Activated gamma-delta T cell (primary cell): ENCODE results near the gene KIAA1755.
"Not testable (repeated sequence)": the region's sequence is repeated elsewhere in the genome, so short reads cannot be mapped to it uniquely, and the experiment has no call there.

Source experiments
- DNase-seq: peaks from one replicate; lab custom pipeline; 2025; lab: John Stamatoyannopoulos, UW

Gene KIAA1755

DNA sequence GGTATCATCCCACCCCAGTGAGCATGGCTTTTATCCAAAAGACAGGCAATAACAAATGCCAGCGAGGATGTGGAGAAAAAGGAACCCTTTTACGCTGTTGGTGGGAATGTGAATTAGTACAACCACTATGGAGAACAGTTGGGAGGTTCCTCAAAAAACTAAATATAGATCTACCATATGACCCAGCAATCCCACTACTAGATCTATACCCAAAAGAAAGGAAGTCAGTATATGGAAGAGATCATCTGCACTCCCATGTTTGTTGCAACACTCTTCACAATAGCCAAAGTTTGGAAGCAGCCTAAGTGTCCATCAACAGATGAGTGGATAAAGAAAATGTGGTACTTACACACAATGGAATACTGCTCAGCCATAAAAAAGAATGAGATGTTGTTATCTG, 5.9 kb upstream of the KIAA1755 start:
- no peak for DNase-seq

DNA sequence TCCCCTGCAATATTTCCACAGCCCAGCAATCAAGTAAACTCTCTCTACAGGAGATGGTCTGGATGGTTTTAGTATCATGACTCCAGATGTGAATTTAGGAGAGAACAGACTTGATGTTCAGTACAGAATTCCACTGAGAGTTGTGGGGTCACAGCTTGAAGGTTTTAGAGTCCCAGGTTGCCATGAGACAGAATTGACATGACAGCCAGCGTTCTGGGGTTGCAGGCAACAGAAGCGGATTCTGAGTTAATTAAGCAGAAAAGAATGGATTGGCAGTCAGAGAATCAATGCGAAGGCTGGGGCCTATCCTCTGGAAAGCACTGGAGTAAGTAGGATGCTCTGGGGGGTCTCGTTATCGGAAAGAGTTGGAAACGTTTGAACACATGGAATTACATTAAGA, 2.4 kb upstream of the KIAA1755 start:
- DNase-seq = no peak

DNA sequence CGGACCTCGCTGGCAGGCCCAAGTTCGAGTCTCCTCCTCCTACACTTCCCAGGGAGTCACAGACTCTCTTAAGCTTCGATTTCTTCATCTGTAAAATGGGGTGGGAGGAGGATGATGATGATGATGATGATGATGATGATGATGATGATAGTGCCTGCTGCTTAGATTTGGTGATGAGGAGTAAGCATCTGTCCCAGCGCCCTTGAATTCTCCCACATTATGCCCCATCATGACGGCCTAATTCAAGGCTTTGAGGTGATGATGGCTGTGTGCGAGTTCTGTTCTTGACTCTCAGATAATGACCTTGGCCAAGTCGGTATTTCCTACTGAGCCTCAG, 487 bp upstream of the KIAA1755 start:
- no peak for DNase-seq

DNA sequence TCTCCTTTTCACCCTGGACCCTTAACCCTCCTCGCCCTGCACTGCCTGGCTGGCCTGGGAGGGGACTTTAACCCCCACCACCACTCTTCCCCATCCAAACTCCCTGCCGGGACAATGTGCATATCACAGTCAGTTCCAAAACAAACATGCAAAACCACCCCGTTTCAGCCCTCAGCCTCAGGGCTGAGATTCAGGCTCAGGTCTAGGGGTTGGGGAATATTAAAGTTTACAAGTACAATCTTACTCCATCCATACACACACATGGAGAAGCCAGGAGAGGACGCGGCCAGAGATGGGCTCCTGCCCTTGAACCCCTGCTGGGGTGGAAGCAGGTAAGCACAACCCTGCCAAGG, 534 bp downstream of the KIAA1755 start:
- no peak for DNase-seq

DNA sequence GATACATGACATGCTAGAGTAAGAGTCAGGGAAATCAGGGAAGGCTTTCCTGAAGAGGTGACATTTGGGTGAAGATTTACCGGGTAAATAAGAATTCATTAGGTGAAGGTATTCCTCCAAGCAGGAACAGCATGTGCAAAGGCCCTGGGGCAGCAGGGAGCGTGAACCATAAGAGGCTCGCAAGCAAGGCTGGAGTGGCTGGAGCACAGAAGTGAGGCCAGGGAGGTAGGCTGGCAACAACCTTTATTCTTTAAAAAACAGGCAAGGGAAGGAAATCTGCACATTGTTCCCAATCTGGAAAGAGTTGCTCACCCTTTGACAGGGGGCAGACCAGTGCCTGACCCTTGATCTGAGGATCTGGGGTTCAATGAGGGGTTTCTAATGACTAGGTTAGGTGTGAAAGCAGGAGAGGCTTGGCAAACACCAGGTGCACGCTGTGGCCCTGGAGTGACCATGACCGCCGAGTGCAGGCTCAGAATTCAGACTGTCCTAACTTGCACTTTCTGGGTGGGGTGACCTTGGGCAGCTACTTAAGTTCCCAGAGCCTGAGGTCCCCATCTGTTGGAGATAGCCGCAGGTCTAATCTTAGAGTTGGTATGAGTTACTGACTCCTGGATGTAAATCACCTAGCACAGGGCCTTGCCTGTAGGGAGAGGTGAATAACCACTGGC, 1.9 kb downstream of the KIAA1755 start:
- no peak for DNase-seq

DNA sequence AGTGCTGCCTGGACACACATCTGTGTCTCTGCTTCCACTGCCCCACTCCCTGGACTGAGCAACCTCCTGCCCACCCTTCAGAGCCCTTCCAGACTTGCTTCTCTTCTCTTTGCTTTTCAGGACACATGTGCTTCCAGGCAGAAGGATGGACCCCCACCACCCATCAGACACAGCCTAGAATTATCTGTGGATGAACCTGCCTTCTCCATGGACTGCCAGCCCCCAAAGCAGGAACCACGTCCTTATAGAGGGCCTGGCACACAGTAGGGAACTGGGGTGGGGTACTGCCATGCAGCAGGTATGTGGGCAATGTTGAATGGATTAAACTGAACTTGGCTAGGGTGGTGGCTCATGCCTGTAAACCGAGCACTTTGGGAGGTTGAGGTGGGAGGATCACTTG, 3.6 kb downstream of the KIAA1755 start:
- no peak for DNase-seq

DNA sequence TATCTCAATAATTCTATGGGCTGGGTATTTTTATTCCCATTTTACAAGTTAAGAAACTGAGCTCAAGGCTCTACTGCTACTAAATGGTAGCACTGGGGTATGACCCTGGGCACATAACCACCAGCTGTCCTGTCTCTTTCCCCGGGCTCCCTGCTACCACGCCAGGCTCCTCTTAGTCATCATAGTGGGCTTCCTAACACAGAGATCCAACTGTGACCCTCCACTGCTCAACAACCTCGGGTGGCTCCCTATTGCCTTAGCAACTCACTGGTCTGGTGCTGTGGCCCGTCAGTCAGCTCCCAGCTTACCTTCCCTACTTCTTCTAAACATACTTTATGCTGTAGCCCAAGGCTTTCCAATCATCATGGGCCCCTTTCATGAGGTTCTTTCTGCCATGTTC, 4.5 kb downstream of the KIAA1755 start:
- no peak for DNase-seq

DNA sequence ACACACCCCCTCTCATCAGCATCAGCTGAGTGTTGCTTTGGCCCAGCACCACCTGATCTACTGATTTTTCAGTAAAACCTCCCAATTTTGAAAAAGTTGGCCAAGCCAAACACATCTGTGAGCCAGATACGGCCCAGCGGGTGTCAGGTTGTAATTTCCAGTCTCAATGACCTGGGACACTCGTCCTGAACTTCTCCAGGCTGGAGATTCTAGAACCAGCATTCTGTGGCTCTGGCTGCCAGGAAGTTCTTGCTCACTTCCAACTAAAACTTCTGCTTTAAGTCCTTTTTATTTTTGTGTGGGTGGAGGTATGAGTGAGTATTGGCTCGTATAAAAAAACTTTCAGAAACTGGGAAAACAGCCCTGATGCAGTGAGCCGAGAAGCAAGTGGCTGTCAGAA, 5.1 kb downstream of the KIAA1755 start:
- no peak for DNase-seq

DNA sequence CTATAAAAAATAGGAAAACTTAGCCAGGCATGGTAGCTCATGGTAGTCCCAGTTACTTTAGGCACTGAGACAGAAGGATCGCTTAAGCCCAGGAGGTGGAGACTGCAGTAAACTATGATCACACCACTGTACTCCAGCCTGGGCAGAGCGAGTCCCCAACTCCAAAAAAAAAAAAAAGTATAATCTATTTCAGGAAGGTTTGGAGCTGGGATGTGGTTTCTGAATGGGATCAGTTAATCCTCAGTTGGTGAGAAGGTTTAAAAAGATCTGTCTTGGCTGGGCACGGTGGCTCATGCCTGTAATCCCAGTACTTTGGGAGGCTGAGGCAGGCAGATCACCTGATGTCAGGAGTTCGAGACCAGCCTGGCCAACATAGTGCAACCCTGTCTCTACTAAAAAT, 5.9 kb downstream of the KIAA1755 start:
- not testable (repeated sequence) for DNase-seq

DNA sequence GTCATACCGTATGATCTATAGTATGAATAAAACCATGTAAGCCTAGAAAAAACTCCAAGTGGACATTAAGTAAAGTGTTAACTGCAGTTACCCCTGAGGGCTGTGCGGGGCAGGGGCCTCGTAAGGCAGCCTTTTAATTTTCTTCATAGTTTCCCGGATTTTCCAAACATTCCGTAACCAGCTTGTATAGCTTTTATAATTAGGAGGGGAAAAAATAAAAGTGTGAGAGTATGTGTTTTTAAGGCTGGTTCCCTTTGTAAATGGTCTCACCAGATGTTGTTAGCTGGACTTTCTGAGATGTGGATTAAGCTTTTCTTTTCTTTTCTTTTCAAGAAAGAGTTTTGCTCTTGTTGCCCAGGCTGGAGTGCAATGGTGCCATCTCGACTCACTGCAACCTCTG, 7.0 kb downstream of the KIAA1755 start:
- DNase-seq = no peak

DNA sequence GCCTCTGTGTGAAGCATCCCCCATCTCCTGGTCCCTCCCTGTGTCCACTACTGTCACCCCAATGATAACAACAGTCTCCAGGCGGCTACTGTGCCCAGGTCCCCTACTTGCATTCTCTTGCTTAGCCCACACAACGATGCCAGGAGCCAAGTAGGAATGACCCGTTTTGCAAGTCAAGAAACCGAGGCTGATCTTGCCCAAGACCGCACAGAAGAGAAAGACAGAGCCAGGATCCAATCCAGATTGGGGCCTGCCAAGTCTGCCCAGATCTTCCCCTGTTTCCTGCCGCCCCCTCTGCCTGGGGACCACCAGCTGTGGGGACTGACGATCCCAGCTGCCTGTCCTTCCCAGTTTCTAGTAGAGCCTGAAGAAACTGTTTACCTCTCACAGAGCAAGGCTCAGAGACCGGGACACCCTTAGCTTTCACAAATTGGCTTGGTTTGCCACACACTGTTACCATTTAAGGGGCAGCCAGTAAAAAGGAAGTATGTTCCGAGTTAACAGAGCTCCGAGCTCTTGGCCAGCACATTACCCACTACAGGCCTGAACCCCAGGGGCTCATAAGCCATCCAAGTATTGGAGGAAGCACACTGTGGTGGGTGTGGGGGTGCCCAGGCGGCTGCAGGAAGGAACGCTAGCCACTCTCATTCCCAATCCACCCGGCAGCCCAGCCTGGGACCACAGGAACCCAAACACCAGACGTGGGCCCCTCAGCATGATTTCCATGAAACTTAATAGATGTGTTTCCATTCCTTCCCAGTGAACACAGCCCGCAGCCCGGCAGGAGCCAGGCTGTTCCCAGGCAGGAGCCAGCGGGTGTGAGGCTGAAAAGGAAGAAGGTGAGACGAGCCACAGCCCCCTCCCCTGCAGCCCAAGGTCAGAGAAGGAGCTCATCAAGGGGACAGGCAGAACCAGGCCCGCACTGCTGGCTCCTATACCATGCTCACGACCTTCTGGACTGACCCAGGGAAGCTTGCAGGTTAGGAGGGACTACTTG, 7.9 kb downstream of the KIAA1755 start:
- DNase-seq = no peak

DNA sequence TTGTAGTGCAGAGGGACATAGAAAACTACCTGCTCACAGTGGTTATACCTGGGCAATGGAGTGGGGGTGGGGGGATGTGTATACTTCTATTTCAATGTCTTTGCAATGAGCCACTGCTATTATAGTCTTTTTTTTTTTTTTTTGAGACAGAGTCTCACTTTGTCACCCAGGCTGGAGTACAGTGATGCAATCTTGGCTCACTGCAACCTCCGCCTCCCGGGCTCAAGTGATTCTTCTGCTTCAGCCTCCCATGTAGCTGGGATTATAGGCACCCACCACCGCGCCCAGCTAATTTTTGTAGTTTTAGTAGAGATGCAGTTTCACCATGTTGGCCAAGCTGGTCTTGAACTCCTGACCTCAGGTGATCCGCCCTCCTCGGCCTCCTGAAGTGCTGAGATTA, 9.1 kb downstream of the KIAA1755 start:
- DNase-seq = not testable (repeated sequence)

DNA sequence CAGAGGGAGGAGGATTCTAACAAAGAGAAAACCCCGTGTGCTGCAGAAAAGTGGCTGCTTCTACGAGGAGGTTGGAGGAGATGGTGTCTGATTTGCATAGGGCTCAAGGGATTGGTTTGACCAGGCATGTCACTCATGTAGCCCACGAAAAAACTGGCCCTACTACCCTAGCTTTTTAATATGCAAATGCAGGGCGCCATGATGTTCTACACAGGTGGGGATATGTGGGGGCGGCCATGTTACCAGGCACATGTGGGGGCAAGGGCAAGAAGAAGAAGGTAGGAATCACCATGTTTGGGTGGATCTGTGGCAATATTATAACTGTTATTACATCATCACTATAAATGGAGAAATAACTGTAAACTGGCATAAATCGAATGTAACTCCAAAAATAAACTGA, 9.9 kb downstream of the KIAA1755 start:
- no peak for DNase-seq

DNA sequence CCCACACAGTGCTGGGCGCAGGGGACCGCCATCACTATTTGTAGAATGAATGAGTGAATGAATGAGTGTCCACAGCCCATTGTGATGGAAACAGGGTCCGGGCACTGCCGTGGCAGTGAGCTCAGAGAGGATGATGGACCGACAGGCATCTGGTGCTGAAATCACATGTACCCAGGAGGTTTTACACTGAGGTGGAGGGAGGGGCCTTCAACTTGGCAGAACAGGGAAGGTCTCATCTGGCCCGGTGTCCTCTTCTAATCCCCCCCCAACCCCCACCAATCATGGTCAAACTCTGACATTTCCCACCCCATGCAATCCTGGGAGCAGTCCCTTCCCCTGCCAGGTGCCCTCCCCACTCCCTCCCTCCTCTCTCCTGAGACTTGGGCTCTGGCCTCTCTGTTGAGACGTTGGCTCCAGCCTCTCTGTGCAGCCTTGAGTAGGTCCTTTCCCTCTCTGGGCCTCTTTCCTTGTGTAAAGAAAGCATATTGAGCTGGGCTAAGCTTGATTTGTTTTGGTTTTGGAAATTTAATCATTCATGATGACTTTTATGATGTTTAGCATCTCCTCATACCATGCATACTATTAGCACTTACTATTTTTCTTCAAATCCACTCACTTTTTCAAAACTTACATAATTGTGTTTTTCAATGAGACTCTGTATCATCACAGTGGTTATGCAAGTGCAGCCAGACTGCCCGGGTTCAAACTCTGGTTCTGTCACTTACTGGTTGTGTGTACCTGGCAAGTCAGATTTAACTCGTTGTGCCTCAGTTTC, 10.8 kb downstream of the KIAA1755 start:
- no peak for DNase-seq

DNA sequence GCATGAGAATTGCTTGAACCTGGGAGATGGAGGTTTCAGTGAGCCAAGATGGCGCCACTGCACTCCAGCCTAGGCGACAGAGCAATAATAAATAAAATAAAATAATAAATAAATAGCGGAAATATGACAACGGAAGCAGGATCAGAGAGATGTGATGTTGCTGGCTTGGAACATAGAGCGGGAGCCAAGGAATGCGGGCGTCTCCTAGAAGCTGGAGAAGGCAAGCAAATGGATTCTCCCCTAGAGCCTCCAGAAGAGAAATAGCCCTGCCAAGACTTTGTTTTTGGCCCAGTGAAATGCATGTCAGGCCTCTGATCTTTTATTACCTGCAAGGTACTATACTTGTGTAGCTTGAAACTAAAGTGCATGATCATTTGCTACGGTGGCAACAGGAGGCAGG, 12.4 kb downstream of the KIAA1755 start:
- no peak for DNase-seq

DNA sequence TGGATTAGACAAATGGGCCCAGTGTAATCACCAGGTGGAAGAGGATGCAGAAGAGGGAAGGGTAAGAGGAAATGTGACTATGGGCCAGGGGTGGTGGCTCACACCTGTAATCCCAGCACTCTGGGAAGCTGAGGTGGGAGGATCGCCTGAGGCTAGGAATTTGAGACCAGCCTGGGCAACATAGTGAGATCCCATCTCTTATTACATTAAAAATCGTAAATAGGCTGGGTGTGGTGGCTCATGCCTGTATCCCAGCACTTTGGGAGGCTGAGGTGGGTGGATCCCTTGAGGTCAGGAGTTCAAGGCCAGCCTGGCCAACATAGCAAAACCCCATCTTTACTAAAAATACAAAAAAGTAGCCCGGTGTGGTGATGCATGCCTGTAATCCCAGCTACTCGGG, 12.8 kb downstream of the KIAA1755 start:
- DNase-seq = not testable (repeated sequence)

DNA sequence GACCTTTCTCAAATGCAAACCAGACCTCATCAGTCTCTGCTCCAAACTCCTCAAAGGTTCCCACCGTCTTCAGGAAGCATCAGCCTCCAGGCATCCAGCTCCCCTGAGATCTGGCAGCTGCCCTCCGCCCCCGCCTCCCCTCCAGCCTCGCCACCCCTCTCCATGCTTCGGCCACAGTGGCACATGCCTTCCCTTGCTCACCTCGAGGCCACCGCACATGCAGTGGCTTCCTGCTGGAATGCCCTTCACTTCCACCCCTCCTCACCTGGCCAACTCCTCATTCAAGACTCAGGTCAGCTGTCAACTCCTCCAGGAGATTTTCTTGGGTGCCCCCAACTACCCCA, 13.4 kb downstream of the KIAA1755 start:
- no peak for DNase-seq

DNA sequence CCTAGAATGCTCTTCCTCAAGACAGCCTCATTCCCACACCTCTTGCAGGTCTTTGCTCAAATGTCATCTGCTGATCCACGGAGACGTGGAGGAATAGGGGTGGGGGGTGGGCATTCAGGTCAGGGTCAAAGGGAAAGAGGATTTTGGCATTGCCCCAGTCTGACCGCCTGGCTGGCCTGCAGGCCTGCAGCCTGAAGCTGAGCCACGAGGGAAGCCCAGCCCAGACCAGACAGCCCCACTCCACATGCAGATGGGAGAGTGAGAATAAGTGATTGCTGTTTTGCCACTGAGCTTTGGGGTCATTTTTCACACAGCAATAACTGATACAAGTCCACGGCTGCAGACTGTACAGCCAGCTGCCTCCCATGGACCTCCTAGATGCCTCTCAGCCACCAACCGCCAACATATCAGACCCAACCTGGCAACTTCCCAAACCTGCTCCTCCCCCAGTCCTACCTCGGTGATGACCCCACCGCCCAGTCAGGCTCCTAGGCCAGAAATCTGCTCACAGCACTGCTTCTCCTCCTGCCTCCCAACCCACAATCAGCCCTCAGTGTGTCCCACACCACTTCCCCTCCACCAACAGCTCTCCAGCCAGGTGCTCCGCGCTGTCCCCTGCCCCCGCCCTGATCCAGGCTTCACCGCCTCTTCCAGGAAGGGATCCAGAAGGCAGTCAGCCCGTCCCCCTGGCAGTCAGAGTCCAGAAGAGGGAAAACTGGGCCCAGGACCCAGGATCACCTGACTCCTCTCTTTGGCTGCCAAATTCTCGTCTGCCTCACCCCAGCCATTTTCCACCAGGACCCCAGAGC, 14.0 kb downstream of the KIAA1755 start:
- no peak for DNase-seq

DNA sequence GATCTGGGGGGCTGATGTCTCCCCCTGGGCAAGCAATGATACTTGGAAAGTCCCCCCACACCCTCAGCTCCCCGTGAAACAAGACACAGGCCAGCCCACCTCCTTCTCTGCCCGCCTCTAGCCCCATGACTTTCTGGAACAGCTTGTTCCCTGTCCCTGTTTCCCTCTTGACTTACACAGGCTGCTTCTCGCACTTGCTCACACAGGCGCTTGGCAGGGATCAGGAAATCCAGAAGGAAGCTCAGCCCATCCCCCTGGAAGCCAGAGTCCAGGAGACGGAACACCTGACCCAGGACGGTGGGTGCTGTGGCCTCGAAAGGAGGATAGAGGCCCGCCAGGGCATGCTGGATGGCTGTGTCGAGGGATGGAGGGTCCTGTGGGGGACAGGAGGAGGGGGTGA, 14.8 kb downstream of the KIAA1755 start:
- DNase-seq = no peak

DNA sequence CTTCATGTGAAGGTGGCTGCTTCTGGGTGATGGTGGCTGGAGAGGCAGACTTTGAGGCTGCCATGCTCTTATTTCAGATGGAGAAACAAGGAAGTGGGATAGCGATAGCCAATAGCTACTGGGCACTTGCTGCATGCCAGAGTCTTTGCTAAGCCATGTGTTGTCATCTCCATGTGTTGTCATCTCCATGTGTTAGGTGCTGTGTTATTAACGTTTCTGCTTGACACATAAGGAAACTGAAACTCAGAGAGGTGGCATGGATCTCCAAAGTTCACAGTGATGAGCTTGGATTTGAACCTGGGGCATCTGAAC, 16.9 kb downstream of the KIAA1755 start:
- DNase-seq = no peak

DNA sequence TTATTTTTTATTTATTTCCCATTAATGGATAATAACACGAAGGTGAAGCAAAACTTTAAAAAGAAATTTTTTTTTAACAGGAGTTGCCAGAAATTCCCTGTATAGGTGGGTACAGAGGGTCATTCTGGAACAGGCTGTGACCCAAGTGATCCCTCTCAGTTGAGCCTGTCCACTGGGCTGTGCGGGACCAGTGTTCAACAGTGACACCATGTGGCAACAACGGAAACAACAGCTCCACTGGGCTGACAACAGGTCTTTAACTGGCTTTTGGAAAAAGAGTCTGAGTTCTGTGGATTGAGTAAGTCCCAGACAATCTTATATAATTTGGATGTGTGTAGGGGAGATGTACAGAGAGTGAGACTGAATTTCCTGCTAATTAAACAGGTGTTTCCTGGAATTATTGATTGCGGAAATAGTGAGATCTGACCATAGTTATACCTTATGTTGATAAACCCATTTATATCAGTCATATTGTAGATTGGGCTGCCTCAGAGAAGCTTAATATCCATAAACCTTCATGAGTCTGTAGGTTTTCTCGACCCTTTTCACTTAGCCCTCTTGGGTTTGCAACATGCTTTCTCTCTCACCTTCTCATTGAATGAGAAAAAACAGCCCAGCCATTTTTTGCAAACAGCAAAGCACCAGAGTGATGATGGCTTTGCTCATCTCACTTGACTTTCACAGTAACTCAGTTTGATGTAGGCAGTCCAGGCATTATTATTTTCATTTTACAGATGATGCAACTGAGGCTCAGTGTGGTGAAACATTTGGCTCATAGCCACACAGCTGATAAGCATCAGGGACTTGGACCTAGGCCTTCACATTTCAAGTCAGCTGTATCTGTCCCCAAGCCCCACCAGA, 17.5 kb downstream of the KIAA1755 start:
- no peak for DNase-seq
